ENCODE results near the gene BABAM2. TPM values are rescaled to one million over a fixed set of nuclear protein-coding genes. Genes with fewer than 3 reads are reported as not detected.

BABAM2 gene
- total and polyA plus RNA-seq, 3 experiments from 2014 or later = 59.4 to 66.7 (median 65.6) TPM

DNA sequence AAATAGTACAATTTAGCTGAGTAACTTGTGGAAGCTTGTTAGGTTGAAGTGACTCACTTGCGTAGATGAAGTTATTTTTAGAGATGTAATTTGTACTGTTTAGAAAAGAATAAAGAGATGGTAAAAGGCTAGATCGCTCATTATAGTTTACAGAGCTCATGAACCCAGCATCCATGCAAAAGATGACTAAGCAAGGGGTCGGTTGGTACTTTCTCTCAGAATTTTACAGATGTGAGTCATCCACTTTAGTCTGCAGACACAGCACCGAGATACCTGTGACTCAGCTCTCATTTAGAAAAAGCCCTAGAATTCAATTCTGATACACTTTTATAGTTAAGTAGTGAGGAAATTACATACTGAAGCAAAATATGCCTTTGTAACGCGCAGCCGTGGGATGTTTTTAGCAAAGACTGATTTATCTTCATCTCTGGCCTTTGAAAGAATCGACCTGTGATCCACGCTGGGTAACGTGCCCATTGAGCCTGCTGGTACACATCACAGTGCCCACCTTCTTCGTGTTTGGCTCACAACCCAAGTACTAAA lies 385.6 kb downstream of the BABAM2 start:
- ChIA-PET POLR2A (no interaction called here), CTCF (no interaction called here)
- no peak overlapping the region for H3K4me3 ChIP-seq (ENCODE audit: low read length)
- H3K36me3 Mint-ChIP-seq = peaks cover 4 to 17% (median 4%) of the 10 kb centered on the region in 3 donors
- H3K27ac ChIP-seq (ENCODE audit: low read depth, low read length) = no peak overlapping the region
- no peaks in the 10 kb centered on the region for H3K36me3 ChIP-seq (ENCODE audit: insufficient read depth, low read length)
- no peaks in the 10 kb centered on the region for H3K9me3 Mint-ChIP-seq
- H3K4me1 Mint-ChIP-seq = peaks cover 18 to 41% (median 24%) of the 10 kb centered on the region in 3 donors
- H3K4me3 Mint-ChIP-seq = no peak overlapping the region
- no peaks in the 10 kb centered on the region for H3K9me3 ChIP-seq (ENCODE audit: low read length)
- H3K4me1 ChIP-seq (ENCODE audit: insufficient read depth, low read length) = peaks cover 11% of the 10 kb centered on the region
- DNase-seq = no peak
- H3K27me3 ChIP-seq (ENCODE audit: insufficient read depth, low read length, poor library complexity, severe bottlenecking) = no peaks in the 10 kb centered on the region
- H3K27ac Mint-ChIP-seq = peak overlapping the region in 2 of 8 donors; percentile 23 to 48
- no peaks in the 10 kb centered on the region for H3K27me3 Mint-ChIP-seq

DNA sequence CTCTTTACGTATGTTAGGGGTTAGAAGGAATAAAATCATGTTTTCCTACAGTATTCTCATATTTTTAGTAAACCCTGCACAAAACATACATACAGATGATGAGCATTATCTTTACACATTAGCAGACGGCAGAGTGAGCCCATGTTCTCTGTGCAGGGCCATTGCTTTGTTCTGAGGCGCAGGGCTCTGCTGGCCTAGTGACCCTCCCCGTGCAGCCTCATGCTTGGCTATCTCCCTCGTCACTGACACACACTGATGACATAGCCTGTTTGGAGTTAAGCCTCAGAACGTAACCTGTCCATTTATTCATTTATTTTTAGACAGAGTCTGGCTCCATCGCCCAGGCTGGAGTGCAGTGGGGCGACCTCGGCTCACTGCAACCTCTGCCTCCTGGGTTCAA lies 386.3 kb downstream of the BABAM2 start:
- CTCF ChIA-PET = no interaction called here
- no peak overlapping the region for H3K4me3 Mint-ChIP-seq
- Histone ChIP-seq H3K27ac (ENCODE audit: low read depth, low read length) (no peak overlapping the region), H3K27me3 (ENCODE audit: insufficient read depth, low read length, poor library complexity, severe bottlenecking) (no peaks in the 10 kb centered on the region), H3K4me3 (ENCODE audit: low read length) (no peak overlapping the region), H3K9me3 (ENCODE audit: low read length) (no peaks in the 10 kb centered on the region), H3K4me1 (ENCODE audit: insufficient read depth, low read length) (peaks cover 4% of the 10 kb centered on the region), H3K36me3 (ENCODE audit: insufficient read depth, low read length) (no peaks in the 10 kb centered on the region)
- peaks cover 12 to 34% (median 17%) of the 10 kb centered on the region in 3 donors for H3K4me1 Mint-ChIP-seq
- H3K36me3 Mint-ChIP-seq = peaks cover 4 to 17% (median 5%) of the 10 kb centered on the region in 3 donors
- H3K9me3 Mint-ChIP-seq = no peaks in the 10 kb centered on the region
- peak overlapping the region in 2 of 8 donors; percentile 23 to 48 for H3K27ac Mint-ChIP-seq
- H3K27me3 Mint-ChIP-seq = no peaks in the 10 kb centered on the region
- DNase-seq = no peak
- POLR2A ChIA-PET = no interaction called here

- Histone ChIP-seq H3K4me1 (ENCODE audit: insufficient read depth, low read length) (peaks cover 3% of the 10 kb centered on the region), H3K4me3 (ENCODE audit: low read length) (no peak overlapping the region), H3K27me3 (ENCODE audit: insufficient read depth, low read length, poor library complexity, severe bottlenecking) (no peaks in the 10 kb centered on the region), H3K9me3 (ENCODE audit: low read length) (no peaks in the 10 kb centered on the region), H3K27ac (ENCODE audit: low read depth, low read length) (no peak overlapping the region), H3K36me3 (ENCODE audit: insufficient read depth, low read length) (no peaks in the 10 kb centered on the region)
- H3K4me1 Mint-ChIP-seq = peaks cover 9 to 27% (median 11%) of the 10 kb centered on the region in 3 donors
- no peak for DNase-seq
- H3K4me3 Mint-ChIP-seq = no peak overlapping the region
- no peak overlapping the region for H3K27ac Mint-ChIP-seq
- H3K36me3 Mint-ChIP-seq = peaks cover 4 to 15% (median 6%) of the 10 kb centered on the region in 3 donors
- H3K9me3 Mint-ChIP-seq = no peaks in the 10 kb centered on the region
- CTCF ChIA-PET = no interaction called here
- POLR2A ChIA-PET = no interaction called here
- no peaks in the 10 kb centered on the region for H3K27me3 Mint-ChIP-seq
Measured at GRCh38 chr2:28277466-28277865, 386.9 kb downstream of the BABAM2 start.

GRCh38 chr2:28279371-28279770 lies 388.8 kb downstream of the BABAM2 start:
- H3K27me3 ChIP-seq (ENCODE audit: insufficient read depth, low read length, poor library complexity, severe bottlenecking) = no peaks in the 10 kb centered on the region
- no peak overlapping the region for H3K27ac ChIP-seq (ENCODE audit: low read depth, low read length)
- H3K9me3 Mint-ChIP-seq = no peaks in the 10 kb centered on the region
- no peak overlapping the region for H3K4me3 ChIP-seq (ENCODE audit: low read length)
- ChIA-PET CTCF (no interaction called here), POLR2A (no interaction called here)
- H3K4me1 Mint-ChIP-seq = peaks cover 4 to 16% (median 5%) of the 10 kb centered on the region in 3 donors
- H3K36me3 ChIP-seq (ENCODE audit: insufficient read depth, low read length) = no peaks in the 10 kb centered on the region
- no peaks in the 10 kb centered on the region for H3K9me3 ChIP-seq (ENCODE audit: low read length)
- no peak overlapping the region for H3K4me3 Mint-ChIP-seq
- peaks cover 4 to 15% (median 4%) of the 10 kb centered on the region in 3 donors for H3K36me3 Mint-ChIP-seq
- no peak for DNase-seq
- peak overlapping the region in 1 of 8 donors; percentile 54 for H3K27ac Mint-ChIP-seq
- H3K4me1 ChIP-seq (ENCODE audit: insufficient read depth, low read length) = peaks cover 3% of the 10 kb centered on the region
- H3K27me3 Mint-ChIP-seq = no peaks in the 10 kb centered on the region

DNA sequence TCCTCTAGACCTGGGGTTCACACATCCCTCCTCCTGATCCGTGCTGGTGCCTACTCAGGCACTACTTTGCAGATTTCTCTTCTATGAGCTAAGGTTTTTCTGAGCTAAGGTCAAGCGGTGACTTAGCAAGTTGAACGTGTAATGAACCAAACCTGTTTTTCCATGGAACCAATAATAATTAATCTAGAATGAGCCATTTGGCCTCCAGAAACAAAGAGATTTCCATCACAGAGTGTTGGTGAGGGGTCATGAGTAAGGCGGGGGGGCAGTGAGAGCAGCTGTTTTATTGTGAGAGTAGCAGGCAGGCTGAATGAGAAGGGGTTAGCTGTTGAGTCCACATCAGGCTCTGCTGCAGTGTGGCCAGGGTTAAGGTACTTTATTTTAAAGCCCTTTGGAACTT lies 390.1 kb downstream of the BABAM2 start:
- ChIA-PET CTCF (no interaction called here), POLR2A (no interaction called here)
- H3K4me3 Mint-ChIP-seq = no peak overlapping the region
- Histone ChIP-seq H3K9me3 (ENCODE audit: low read length) (no peaks in the 10 kb centered on the region), H3K36me3 (ENCODE audit: insufficient read depth, low read length) (no peaks in the 10 kb centered on the region), H3K4me1 (ENCODE audit: insufficient read depth, low read length) (no peaks in the 10 kb centered on the region), H3K4me3 (ENCODE audit: low read length) (no peak overlapping the region), H3K27me3 (ENCODE audit: insufficient read depth, low read length, poor library complexity, severe bottlenecking) (no peaks in the 10 kb centered on the region), H3K27ac (ENCODE audit: low read depth, low read length) (no peak overlapping the region)
- H3K36me3 Mint-ChIP-seq = peaks cover 4 to 15% (median 4%) of the 10 kb centered on the region in 3 donors
- no peak for DNase-seq
- H3K9me3 Mint-ChIP-seq = no peaks in the 10 kb centered on the region
- H3K27ac Mint-ChIP-seq = peak overlapping the region in 2 of 8 donors; percentile 38 to 79
- no peaks in the 10 kb centered on the region for H3K27me3 Mint-ChIP-seq
- H3K4me1 Mint-ChIP-seq = peaks cover 0 to 6% (median 0%) of the 10 kb centered on the region in 3 donors

DNA sequence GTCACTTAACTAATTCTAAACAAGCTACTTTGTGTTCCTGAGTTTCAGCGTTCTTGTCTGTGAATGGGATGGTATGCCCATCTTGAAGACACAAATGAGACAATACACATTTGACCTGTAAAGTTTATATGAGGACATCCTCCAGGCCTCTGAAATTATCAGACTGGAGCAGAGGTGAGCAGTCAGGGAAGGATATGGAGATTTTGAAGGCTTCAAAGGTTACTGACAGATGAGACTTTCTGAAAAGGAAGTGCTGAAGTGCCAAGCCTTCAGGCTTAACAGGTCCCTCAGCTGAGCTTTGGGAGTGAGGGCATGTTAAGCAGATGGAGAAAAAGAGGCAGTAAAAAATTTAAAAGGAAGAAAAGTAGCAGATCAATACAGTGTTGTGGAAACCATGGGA lies 391.2 kb downstream of the BABAM2 start:
- no peaks in the 10 kb centered on the region for H3K27me3 ChIP-seq (ENCODE audit: insufficient read depth, low read length, poor library complexity, severe bottlenecking)
- CTCF ChIA-PET = no interaction called here
- no peaks in the 10 kb centered on the region for H3K36me3 ChIP-seq (ENCODE audit: insufficient read depth, low read length)
- H3K27ac Mint-ChIP-seq = peak overlapping the region in 5 of 8 donors; percentile 48 to 74 (median 63)
- no peaks in the 10 kb centered on the region for H3K9me3 Mint-ChIP-seq
- H3K4me3 ChIP-seq (ENCODE audit: low read length) = no peak overlapping the region
- H3K4me1 Mint-ChIP-seq = peaks cover 0 to 3% (median 0%) of the 10 kb centered on the region in 3 donors
- POLR2A ChIA-PET = no interaction called here
- H3K9me3 ChIP-seq (ENCODE audit: low read length) = no peaks in the 10 kb centered on the region
- no peaks in the 10 kb centered on the region for H3K4me1 ChIP-seq (ENCODE audit: insufficient read depth, low read length)
- no peak for DNase-seq
- H3K27ac ChIP-seq (ENCODE audit: low read depth, low read length) = no peak overlapping the region
- peaks cover 0 to 17% (median 4%) of the 10 kb centered on the region in 3 donors for H3K36me3 Mint-ChIP-seq
- H3K4me3 Mint-ChIP-seq = no peak overlapping the region
- no peaks in the 10 kb centered on the region for H3K27me3 Mint-ChIP-seq

GRCh38 chr2:28282248-28282647 lies 391.7 kb downstream of the BABAM2 start:
- Mint-ChIP-seq H3K4me3 (no peak overlapping the region), H3K9me3 (no peaks in the 10 kb centered on the region), H3K27ac (no peak overlapping the region), H3K27me3 (no peaks in the 10 kb centered on the region), H3K4me1 (peaks cover 0 to 3% (median 0%) of the 10 kb centered on the region in 3 donors), H3K36me3 (peaks cover 0 to 20% (median 5%) of the 10 kb centered on the region in 3 donors)
- Histone ChIP-seq H3K27me3 (ENCODE audit: insufficient read depth, low read length, poor library complexity, severe bottlenecking) (no peaks in the 10 kb centered on the region), H3K4me1 (ENCODE audit: insufficient read depth, low read length) (no peaks in the 10 kb centered on the region), H3K4me3 (ENCODE audit: low read length) (no peak overlapping the region), H3K27ac (ENCODE audit: low read depth, low read length) (no peak overlapping the region), H3K36me3 (ENCODE audit: insufficient read depth, low read length) (peaks cover 2% of the 10 kb centered on the region), H3K9me3 (ENCODE audit: low read length) (no peaks in the 10 kb centered on the region)
- ChIA-PET POLR2A (no interaction called here), CTCF (interaction anchor here (0.6 kb wide), 1 partner anchor 165 kb away, joined by 3 read pairs; no protein-coding TSS in a partner anchor)
- DNase-seq = no peak

DNA sequence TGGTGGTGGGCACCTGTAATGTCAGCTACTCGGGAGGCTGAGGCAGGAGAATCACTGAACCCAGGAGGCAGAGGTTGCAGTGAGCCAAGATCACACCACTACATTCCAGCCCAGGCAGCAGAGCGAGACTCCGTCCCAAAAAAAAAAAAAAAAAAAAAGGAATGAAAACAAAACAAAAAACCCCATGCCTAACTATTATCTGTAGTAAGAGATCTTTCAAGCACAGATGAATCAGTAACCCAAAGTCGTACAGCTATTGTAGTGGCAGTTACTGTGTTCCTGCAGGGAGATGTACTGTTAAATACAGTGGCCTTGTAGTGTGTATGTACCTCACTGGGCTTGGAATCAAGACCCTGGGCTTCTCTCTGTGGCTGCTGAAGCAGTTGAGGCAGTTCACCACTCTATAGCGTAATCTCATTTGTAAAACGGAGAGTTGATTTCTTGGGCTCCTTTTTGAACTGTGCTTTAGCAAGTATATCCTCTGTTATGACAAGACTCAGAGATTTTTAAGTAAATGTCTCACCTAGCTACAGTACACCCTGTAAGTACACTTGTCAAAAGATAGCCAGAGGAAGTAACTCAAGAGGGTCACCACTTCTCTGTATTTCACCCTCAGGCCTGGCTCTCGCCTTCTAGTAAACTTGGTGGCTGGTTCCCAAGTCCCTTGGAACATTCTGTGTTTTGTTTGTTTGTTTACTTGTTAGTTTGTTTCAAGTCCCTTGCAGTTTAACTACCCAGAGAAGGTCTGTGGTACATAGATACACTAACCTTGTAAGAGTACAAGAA lies 392.5 kb downstream of the BABAM2 start:
- no peaks in the 10 kb centered on the region for H3K27me3 ChIP-seq (ENCODE audit: insufficient read depth, low read length, poor library complexity, severe bottlenecking)
- H3K27ac ChIP-seq (ENCODE audit: low read depth, low read length) = no peak overlapping the region
- H3K4me1 Mint-ChIP-seq = peaks cover 0 to 3% (median 3%) of the 10 kb centered on the region in 3 donors
- H3K4me1 ChIP-seq (ENCODE audit: insufficient read depth, low read length) = no peaks in the 10 kb centered on the region
- no peaks in the 10 kb centered on the region for H3K27me3 Mint-ChIP-seq
- H3K36me3 ChIP-seq (ENCODE audit: insufficient read depth, low read length) = peaks cover 4% of the 10 kb centered on the region
- peaks cover 0 to 20% (median 9%) of the 10 kb centered on the region in 3 donors for H3K36me3 Mint-ChIP-seq
- CTCF ChIA-PET = interaction anchor here (0.6 kb wide), 1 partner anchor 164 kb away, joined by 3 read pairs; no protein-coding TSS in a partner anchor
- POLR2A ChIA-PET = no interaction called here
- no peak for DNase-seq
- no peak overlapping the region for H3K4me3 ChIP-seq (ENCODE audit: low read length)
- no peak overlapping the region for H3K4me3 Mint-ChIP-seq
- H3K9me3 Mint-ChIP-seq = no peaks in the 10 kb centered on the region
- no peaks in the 10 kb centered on the region for H3K9me3 ChIP-seq (ENCODE audit: low read length)
- H3K27ac Mint-ChIP-seq = peak overlapping the region in 4 of 8 donors; percentile 5 to 74 (median 60)

Measured in CD8-positive, alpha-beta memory T cell (primary cell).